Parietal lobe (tissue), 2 donors: ENCODE results near the gene PPIE. TPM values are rescaled to one million over a fixed set of nuclear protein-coding genes. Genes with fewer than 3 reads are reported as not detected.

Experiments
- small RNA-seq: library from RNA; depleted of rRNA; stranded (forward); fragments of <200 nt; gene quantifications from one replicate; pipeline ENCODE3, GENCODE V24; 2014; ENCODE audit warnings: low replicate concordance
- total RNA-seq: library from RNA; depleted of rRNA; stranded (reverse); fragments of >200 nt; gene quantifications from one replicate; pipeline ENCODE4 v1.2.3, GENCODE V29; 2014

PPIE gene
- 31.6 TPM for total RNA-seq

GRCh38 chr1:39738622-39739366 lies at the start of gene PPIE:
Gene PPIE, plus strand, starts transcription at chr1:39738882. Its CDS starts 19 bp downstream, at chr1:39738901.

GRCh38 chr1:39691383-39692151 lies 47.1 kb upstream of the PPIE start, which contains the start of gene HPCAL4:
Gene HPCAL4, minus strand, starts transcription at chr1:39691433. Its CDS starts 6,830 bp downstream, at chr1:39684603.

GRCh38 chr1:39771022-39771532 lies 32.4 kb downstream of the PPIE start, which contains the start of gene OXCT2:
Gene OXCT2, minus strand, starts transcription at chr1:39771348. Its CDS starts 93 bp downstream, at chr1:39771255.

GRCh38 chr1:39788758-39789570 lies 50.3 kb downstream of the PPIE start, which contains the start of gene BMP8B:
Gene BMP8B, minus strand, starts transcription at chr1:39788865. Its CDS starts 380 bp downstream, at chr1:39788485.

Small RNA genes lying within 50 kb of the gene (small RNA-seq; reads per million reads assigned to genes)
- not detected for gene AL033527.1
- not detected for gene RNU7-121P

Other genes starting within 250 kb of the PPIE start
- not detected for gene BMP8A, start 247.2 kb upstream of the PPIE start, total RNA-seq
- 160 TPM for gene PABPC4, start 162.1 kb upstream of the PPIE start, total RNA-seq
- gene HEYL, start 99.2 kb upstream of the PPIE start, total RNA-seq = 0.63 TPM
- gene NT5C1A, start 66.8 kb upstream of the PPIE start, total RNA-seq = 2.2 TPM
- gene HPCAL4, start 47.4 kb upstream of the PPIE start, total RNA-seq = 47.9 TPM
- 0.31 TPM for gene OXCT2, start 32.5 kb downstream of the PPIE start, total RNA-seq
- 0.63 TPM for gene BMP8B, start 50.0 kb downstream of the PPIE start, total RNA-seq
- 41.9 TPM for gene TRIT1, start 144.6 kb downstream of the PPIE start, total RNA-seq
- gene MYCL, start 163.0 kb downstream of the PPIE start, total RNA-seq = 9.1 TPM
- 18.8 TPM for gene MFSD2A, start 216.3 kb downstream of the PPIE start, total RNA-seq